H1 (cell line): ENCODE data around the gene ZNF74.

Source experiments
- NANOG ChIP-seq: IDR thresholded peaks from 2 replicates; pipeline ENCODE4 v1.6.1; 2011; ENCODE audit warnings: low read length, low read depth, mild to moderate bottlenecking, inconsistent platforms; ENCODE audit not compliant: insufficient read depth, poor library complexity, severe bottlenecking
- POLR2AphosphoS5 ChIP-seq: IDR thresholded peaks from 2 replicates; pipeline ENCODE4 v1.6.1; 2011; ENCODE audit warnings: low read depth, low read length

GRCh38 chr22:20414059-20414440 lies 20.1 kb downstream of the ZNF74 start:
- no peak for TF ChIP-seq NANOG
- TF ChIP-seq POLR2AphosphoS5, result no peak
